NOMO-1 treated with dmso at 0.1 percent for 144 hours (cell line): Measurements from ENCODE around the gene BCKDHB.
"Not testable (repeated sequence)": the region's sequence is repeated elsewhere in the genome, so short reads cannot be mapped to it uniquely, and the experiment has no call there.

Experiments used
- DNase-seq: peaks from one replicate; lab custom pipeline; 2025; ENCODE audit not compliant: unreplicated experiment; lab: John Stamatoyannopoulos, UW

Gene BCKDHB

DNA sequence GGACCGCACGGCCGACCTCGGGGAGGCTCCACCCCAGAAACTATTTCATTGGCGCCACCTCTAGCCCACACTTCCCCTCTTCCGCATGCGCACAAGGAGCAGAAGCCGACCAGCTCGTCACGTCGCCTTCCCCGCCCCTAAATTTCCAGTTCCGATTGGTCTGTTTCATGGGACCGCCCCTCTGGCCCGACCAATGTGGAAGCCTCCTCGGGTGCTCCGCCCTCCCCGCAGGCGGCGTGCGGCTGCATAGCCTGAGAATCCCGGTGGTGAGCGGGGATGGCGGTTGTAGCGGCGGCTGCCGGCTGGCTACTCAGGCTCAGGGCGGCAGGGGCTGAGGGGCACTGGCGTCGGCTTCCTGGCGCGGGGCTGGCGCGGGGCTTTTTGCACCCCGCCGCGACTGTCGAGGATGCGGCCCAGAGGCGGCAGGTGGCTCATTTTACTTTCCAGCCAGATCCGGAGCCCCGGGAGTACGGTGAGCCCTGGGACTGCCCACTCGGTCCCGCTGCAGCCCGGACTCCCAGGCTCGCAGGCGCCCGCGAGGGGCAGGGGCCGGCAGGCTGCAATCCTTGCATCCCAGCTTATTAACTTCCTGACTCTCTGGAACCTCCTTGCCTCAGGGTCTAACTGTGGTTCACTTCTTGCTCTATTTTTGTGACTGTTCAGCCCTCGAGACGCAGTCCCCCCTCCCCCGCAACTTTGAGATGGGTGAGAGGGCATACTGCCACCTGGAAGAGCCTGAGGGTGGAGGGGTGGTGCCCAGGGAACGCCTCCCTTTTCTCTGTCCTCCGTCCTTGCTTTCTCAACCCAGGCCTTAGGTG is at the start of gene BCKDHB:
Gene BCKDHB, plus strand, starts transcription at position 254 of the 818 bp plus-strand sequence. Its CDS starts 23 bp downstream, at position 277.
- DNase-seq: peak; percentile 97

DNA sequence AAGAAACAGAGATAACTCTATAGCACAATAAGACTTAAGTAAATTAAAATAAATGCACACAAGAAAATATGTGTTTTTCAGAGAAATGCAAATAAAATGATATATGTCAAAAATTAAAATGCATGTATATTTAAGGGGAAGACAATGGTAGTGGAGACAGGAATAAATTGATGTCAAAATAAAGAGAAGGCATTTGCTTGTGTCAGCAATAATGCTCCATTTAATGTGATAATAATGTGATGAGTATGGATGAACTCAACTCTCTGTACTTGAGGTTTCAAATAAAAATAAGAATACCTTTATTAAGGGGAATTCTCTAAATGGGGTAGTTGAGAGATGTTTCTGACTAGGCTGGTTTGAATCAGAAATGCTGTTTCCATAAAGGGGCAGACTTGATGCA is 45.7 kb upstream of the BCKDHB start:
- no peak for DNase-seq

DNA sequence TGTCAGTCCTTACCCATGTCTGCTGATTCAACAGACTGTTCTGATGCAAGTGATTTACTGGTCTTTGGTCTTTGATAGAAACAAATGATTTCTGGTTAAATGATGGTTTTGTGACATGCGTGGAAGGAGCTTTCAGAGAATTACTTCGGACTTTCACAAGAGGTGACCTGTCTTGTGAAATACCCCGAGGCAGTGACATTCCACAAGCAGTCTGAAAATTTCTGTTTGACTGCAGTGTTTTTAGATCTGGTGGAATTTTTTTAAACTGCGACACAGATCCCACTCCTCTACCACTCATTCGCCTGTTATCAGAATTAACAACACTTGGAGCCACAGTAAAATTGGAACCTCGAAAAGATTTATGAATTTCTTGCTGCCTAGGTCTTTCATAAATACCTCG is 38.3 kb upstream of the BCKDHB start:
- DNase-seq: not testable (repeated sequence)

DNA sequence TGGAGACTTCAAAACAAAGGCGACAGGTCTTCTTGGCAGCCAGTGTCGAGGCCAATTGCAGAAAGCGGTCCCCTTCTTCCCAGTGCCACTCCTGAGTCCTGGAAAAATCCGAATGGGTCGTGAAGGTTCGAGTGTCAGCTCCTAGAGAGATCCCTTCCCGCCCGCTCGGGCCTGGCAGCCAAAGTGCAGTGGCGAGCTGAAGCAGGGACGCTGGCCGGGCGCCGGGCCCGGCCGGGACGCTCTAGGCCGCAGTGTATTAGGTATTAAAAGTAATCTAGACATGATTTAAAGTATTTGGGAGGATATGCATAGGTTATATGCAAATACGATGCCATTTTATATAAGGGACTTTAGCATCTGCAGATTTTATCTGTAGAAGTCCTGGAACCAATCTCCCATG is 36.0 kb upstream of the BCKDHB start:
- DNase-seq: not testable (repeated sequence)

DNA sequence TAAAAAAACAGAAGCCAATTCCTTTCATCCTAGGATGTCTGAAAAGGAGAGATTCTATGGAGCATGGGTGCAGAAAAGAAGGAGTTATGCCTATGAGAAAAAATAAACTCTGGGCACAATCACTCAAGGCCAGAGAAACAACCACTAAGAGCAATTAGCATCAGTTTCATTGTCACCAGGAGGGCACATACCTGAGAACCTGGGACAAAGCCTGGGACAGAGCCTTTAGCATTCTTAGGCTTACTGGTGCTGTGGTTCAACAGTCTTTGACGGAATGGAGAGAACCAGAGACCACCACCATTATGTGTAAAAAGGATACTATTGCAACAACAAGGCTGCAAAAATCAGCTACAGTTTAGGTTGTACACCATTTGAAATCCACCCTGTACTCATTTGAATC is 29.4 kb upstream of the BCKDHB start:
- DNase-seq: no peak

DNA sequence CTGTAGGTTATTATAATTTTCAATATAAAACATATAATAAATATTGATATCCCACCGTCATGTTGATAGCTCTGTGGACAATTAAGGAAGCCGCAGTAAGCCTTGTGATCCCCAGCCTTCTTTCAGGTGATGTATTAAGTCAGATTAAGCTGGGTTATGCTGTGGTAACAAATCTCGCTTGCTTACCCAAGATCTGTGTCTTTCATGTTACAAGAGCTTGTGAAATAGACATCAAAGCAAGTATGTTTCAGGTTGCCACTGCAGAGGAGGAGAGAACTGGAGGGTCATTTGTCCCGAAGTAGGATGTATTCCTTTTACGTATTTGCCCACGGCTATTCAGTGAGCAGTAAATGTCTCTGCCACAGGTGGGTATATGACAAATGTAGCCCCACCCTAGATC is 17.8 kb upstream of the BCKDHB start:
- DNase-seq: no peak

DNA sequence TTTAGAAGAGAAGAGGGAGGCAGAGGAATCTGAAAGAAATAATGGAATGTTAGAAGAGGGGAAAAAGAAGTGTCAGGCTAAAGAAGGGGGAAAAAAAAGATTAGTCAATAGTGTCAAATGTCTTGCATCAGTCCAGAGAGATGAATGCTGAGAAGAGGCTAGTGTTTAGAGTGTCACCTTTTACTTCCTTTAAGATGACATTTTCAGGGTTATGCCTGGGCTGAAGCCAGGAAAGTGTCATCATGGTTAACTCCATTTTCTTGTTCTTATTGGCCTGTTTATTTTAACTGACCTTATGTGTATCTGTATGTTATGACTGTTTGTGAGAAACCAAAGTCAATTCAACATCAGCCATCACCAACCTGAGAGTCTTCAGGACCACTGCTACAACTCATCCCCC is 15.0 kb upstream of the BCKDHB start:
- no peak for DNase-seq

DNA sequence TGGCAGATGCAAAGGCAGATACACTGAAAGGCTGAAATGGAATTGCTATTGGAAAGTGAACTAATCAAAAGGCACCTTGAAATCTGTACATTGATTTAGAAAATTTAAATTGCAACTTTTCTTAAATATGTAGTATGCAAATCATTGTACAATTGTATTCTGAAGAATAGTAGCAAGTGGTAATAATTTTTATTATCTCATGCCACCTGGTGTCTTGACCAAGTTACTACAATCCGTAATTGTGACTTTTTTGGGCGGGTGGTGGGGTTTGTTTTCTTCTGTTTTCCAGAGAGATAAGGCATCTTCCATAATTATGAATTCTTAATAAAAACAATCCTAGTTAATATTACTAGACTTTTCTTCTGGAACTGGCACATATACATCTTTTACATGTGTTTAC is 12.5 kb upstream of the BCKDHB start:
- DNase-seq: no peak

DNA sequence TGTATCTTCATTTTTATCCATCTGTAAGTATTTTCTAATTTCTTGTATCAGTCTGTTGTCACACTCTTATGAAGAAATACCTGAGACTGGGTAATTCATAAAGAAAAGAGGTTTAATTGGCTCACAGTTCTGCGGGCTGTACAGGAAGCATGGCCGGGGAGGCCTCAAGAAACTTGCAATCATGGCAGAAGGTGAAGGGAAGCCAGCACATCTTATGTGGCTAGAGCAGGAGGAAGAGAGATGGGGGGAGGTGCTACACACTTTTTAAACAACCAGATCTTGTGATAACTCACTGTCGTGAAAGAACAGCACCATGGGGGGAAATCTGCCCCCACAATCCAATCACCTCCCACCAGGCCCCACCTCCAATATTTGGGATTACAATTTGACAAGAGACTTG is 10.9 kb upstream of the BCKDHB start:
- DNase-seq: no peak

DNA sequence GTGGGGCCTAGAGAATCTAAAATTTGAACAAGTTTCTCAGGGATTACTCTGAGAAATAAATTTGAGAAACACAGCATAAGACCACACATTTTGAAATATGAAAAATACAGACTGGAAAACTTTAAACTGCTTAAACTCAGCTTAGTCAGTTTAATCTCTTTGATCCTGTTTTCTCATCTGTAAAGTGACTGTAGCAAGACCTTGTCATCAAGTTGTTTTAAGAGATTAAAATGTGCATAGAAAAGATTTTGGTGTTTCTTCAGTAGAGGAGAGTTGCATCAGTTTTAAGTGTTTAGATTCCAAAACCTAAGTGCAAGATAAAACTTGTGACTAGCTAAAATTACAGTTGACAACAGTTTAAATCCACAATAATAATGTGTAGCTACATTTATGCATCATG is 8.1 kb upstream of the BCKDHB start:
- no peak for DNase-seq

DNA sequence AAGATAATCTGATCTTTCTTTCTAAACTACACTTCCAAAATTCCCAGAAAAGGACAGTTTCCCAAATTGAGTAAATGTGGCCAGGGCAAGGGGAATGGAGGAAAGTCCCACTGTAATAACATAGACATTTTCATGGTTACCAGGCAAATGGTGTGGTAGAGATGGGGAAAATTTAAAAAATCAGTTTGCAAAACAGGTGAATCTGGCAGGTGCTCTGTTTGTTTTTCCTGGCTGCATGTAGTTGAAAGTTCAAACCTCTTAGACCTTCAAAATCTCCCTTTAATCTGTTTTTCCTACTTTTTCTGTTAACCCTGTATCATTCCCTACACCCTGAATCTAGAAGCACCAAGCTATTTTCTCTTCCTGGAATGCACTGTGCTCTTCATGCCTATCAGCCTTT is 2.0 kb upstream of the BCKDHB start:
- no peak for DNase-seq

DNA sequence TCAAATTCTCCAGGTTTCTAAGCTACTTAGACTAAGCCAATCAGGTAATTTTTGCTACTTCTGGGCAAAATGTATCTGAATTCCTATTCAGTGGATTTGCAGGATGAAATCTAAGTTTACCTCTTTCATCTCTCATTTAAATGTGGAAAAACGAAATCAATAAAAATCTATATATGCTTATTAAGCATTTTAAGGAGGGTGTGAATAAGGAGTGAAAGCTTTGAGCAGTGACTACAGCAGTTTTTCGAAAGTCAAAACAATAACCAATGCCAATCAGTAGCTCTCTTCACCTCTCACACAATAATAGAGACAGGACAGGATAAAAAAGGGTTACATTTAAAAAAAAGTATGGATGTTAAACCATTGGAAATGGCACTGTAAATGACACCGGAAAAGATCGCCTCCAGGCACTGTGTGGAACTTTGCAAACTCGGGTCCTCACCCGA is 476 bp upstream of the BCKDHB start:
- DNase-seq: no peak

DNA sequence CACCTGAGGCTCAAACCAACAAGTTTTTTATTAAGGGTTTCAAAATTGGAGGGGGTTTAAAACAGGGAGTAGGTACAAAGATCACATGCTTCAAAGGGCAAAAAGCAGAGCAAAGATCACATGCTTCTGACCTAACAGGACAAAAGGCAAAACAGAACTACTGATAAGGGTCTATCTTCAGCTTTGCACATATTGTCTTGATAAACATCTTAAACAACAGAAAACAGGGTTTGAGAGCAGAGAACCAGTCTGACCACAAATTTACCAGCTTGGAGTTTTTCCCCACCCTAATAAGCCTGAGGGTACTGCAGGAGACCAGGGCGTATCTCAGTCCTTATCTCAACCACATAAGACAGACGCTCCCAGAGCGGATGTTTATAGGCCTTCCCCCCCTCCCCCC is 16.1 kb downstream of the BCKDHB start:
- DNase-seq: not testable (repeated sequence)

DNA sequence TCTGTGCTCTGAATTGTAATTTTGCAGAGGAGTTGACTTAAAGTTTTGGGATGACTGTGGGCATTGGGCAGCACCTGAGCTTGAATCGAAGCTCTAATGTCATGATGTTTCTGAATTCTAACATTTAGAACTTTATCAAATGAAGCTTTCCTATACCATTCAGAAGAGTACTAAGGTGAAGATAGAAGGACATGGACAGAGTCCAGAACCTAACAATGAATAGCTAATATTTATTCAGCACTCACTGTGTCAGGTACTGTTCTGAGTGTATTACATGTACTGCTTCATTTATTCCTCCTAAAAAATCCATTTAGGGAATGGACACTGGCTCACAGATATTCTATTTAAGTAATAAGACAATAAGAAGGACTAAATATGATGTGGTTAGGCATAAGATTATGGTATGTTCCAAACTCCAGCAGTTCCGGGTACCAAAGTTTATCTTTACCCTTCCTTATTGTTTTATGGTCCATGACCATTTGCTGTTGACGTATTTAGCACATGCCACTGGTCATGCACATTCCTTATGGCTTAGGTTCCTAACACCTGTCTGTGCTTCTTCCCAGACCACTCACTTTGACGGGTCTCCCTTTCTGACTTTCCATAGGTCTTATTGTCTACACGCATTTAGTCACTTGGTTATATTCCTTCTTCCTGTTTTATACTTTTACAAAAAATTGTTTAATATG is 20.3 kb downstream of the BCKDHB start:
- DNase-seq: no peak

DNA sequence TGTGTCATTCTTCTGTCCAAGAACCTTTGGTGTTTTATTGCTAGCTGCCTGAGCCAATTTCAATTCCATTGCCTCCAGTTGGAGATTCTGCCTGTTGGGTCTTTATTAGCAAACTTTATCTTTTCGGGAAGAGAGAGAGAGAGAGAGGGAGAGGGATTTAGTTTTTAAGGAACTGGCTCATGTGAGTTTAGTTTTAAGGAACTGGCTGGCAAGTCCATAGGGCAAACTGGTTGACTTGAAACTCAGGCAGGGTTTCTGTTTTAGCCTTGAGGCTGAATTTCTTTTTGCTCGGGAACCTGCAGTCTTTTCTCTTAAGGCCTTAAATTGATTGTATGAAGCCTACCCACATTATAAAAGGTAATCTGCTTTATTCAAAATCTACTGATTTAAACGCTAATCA is 23.0 kb downstream of the BCKDHB start:
- DNase-seq: no peak

DNA sequence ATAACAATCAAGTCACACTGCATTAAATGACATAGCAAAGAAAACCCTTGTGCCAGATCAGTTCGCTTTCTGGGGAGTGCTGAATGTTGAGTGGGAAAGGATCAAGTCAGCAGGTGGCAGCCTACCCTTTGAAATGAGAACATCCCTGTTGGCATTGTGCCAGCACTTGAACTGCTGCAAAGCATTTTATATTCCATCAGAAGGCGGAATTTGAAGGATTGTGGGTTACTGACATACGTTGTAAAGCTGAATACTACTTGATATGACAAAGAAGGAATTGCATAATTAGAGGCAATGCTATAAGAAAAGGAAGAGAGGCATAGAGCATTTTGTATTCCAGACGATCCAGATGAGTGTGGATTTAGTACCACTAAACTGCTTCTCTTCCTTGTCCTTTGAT is 26.5 kb downstream of the BCKDHB start:
- DNase-seq: peak; percentile 3

DNA sequence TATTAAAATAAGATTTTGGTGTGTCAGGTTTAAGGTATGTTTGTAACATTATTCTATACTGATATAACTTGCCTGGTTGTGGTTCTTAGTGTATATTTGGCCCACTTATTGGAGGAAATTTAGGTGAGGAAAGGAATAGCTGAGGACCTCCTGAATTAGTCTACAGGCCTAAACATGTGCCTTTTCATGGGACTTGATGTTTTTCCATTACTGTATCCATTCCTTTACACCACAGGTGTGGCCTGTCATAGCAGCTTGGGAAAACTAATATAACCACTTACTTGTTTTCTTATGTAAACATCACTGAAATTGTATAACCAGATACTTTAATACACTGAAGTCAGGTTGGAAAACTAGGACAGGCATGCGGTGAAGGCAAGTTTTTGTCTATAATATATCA is 27.6 kb downstream of the BCKDHB start:
- no peak for DNase-seq

DNA sequence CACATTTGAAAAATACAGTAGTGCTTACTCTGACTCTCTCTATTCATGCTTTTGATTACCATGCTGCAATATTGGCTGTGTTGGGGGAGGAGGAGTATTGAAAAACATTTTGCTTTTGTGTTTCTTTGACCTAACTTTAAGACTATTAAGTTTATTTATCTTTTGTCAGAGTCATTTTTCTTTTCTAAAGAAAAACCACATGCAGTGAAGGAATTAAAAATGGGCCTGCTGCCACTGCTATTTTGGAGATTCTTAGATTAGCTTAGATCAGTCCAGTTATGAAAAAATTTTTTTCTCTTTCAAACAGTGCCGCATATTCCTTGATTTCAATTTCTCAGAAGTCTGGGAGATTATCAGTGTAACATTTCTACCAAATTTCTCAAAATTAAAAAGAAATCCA is 36.1 kb downstream of the BCKDHB start:
- DNase-seq: no peak

DNA sequence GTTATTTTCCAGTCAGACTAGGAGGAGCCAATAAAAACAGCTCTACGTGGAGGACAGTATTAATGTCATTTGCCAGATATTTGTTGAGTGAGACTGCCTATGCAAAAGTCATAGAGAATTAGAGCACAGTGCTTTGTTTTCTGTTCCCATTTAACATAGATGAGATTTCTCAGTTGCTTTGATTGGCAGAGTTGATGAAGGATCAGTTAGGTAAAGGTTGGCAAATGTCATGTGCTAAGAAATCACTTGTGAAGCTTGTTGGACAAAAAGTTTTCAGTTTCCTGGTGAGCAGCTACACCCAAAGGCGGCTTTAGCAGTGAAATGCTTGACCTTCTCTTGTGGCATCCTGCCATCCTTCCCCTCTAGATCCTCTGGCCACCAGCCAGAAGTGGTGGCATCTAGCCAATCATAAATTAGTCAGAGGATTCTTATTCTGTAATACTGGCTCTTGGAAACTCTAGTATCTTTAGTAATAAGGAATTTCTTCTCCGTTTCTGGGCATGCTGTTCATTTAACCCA is 37.0 kb downstream of the BCKDHB start:
- DNase-seq: no peak

DNA sequence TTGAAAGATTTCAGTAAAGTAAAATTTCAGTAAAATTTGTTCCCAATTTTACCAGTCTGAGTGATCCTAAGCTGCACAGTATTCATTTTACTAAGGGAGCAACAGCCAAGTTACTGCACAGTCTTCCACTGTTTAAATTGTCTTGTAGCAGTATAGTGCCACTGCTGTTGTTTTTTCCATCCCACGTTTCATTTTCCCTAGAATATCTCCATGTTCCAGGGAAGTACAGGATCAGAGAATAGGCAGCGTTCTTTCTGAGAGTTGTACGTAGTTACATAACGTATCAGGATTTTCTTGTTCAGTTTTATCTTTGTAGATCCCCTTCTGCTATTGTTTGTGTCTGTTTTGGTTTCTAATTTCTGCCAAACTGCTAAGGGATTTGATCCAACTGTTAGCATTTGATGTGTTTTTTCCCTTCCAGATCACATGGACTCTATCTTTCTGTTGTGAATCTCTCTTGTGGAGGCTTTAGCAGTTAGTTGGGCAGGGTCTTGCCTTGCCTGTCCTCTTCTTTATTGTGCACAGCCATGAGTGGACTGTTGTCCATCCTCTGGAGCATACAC is 38.4 kb downstream of the BCKDHB start:
- no peak for DNase-seq

DNA sequence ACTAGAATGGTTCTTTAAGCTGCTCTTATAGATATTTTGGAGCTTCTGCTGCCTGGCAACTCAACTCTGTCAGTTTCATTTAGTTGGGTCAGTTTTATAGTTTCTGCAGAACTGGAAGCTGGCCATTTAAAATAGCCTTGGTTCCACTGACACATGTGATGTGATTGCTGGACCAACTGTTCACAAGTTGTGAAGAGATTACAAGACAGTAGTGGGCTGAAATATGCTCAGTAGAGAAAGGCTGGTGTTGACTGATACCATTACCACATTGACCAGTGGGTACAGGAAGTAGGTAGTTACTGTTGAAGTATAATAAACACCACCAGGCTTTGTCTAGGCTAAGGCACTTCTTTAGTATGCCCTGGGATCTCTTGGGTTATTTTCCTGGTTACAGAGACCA is 39.0 kb downstream of the BCKDHB start:
- no peak for DNase-seq

DNA sequence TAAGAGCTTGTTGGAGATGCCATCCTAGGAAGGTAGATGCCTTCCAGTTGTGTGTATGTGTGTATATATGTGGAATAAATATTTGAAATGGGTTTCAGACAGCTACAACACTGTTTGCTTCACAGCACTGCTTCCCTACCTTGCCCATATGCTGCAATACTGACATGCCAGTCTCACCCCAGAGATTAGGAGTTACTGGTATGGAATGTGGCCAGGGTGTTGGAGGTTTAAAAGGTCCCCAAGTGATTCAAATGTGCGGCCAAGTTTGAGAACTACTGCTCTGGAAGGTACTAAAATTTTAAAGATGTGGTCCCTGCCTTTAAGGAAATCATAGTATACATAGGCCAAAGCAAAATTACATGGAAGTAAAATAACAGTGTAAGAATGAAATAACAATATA is 39.5 kb downstream of the BCKDHB start:
- no peak for DNase-seq
